Activated CD4-positive, alpha-beta T cell treated with anti-CD3 and anti-CD28 coated beads, Interleukin-2, amount 50 U/mL, for 16 hours (primary cell): ENCODE results near the gene KRTAP6-2.

Source experiments
- DNase-seq: peaks from one replicate; pipeline ENCODE4 v3.0.0-alpha.2; 2020

KRTAP6-2 gene

GRCh38 chr21:30563630-30564029 is 35.1 kb downstream of the KRTAP6-2 start:
- no peak for DNase-seq

DNA sequence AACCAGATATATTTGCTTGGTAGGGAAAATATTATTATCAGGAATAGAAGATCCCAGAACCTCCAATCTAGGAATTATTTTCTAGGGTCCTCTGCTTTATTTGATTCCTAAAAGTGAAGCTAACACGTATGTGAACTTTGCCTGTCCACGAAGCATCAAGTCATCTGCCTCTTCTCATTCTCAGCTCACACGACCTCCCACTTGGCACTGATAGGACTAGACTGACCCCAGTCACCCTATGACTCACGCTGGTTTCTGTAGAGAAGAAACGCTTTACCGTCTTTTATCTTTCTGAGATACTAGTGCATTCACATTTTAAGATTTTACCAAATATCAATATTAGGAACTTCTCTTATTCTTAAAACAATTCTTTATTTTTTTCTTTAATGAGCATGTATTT is 35.6 kb downstream of the KRTAP6-2 start:
- no peak for DNase-seq

DNA sequence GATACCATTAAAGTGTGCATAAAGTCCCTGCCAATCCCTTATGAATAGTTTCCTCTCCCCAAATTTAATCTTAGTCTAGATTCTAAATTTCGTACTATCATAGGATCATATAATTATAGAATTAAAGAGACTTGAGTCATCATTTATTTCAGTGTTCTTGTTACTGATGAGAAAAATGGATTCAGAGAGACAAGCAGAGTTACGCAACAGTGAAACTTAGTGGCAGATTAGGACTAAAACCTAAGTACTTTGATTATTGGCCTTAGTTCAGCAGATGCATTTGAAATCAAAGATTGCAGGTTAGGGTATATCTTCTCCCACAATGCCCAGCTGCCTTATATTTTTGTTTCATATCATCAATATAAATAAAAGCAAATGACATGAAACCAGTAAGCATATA is 36.7 kb downstream of the KRTAP6-2 start:
- no peak for DNase-seq

- no peak for DNase-seq
Observed at GRCh38 chr21:30561264-30561895, 37.3 kb downstream of the KRTAP6-2 start, which contains the start of gene KRTAP19-7. Gene KRTAP19-7, minus strand, starts transcription at chr21:30561314. Its CDS starts 25 bp downstream, at chr21:30561289.

DNA sequence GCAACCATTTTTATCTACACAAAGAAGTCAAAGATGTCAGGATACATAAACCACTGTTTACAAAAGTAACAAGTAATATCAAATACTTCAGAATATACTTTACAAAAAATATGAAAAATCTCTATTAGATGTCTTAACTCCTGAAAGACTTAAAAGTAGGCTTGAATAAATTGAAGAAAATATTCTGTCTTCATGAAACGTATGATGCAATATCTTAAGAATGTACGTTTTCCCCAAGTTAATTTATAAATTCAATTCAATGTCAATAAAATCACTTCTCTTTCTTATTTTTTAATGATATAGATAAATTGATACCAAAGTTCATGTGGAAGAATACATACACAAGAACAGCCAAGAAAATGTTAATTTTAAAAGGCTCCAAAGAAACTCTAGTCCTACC is 43.6 kb downstream of the KRTAP6-2 start:
- no peak for DNase-seq

GRCh38 chr21:30552782-30553181 is 45.9 kb downstream of the KRTAP6-2 start:
- DNase-seq: no peak
